Esophagus muscularis mucosa (tissue), 4 donors: Measurements from ENCODE around the gene PGBD5. TPM values are rescaled to one million over a fixed set of nuclear protein-coding genes. Genes with fewer than 3 reads are reported as not detected.

Source experiments
- DNase-seq: peaks from one replicate; pipeline ENCODE4 v3.0.0-alpha.2; 2017; ENCODE audit errors: extremely low spot score
- H3K27ac ChIP-seq, 4 donors: fragments of 200-600 bp; sonication (generic); replicated peaks in 1 of 4; 1 replicate in 3 of 4; 2 replicates in 1 of 4; pipeline ENCODE4 v1.5.1; 2016 to 2019; ENCODE audit warnings: mild to moderate bottlenecking in 1 of 4
- H3K27me3 ChIP-seq, 4 donors: fragments of 200-600 bp; sonication (generic); one replicate each; pipeline versions ENCODE4 v1.5.1 to v1.6.0; 2016 to 2019
- H3K36me3 ChIP-seq, 4 donors: fragments of 200-600 bp; sonication (generic); one replicate each; pipeline ENCODE4 v1.5.1; 2016 to 2019
- H3K4me1 ChIP-seq, 4 donors: fragments of 200-600 bp; sonication (generic); one replicate each; pipeline ENCODE4 v1.5.1; 2016 to 2019
- H3K4me3 ChIP-seq, 4 donors: fragments of 200-600 bp; sonication (generic); 1 replicate in 2 of 4; 2 replicates in 2 of 4; pipeline ENCODE4 v1.5.1; 2016 to 2019; ENCODE audit warnings: mild to moderate bottlenecking in 4 of 4, moderate library complexity in 1 of 4
- H3K9me3 ChIP-seq, 4 donors: fragments of 200-600 bp; sonication (generic); 1 replicate in 3 of 4; 2 replicates in 1 of 4; pipeline ENCODE4 v1.5.1; 2016 to 2019
- CTCF ChIP-seq, 3 experiments: fragments of 200-600 bp in 2 of 3; fragments of 450-650 bp in 1 of 3; sonication (generic) in 2 of 3; IDR thresholded peaks; one replicate each; pipeline ENCODE4 v1.5.1; 2017 to 2019; ENCODE audit warnings: antibody characterized with exemption in 3 of 3, mild to moderate bottlenecking in 2 of 3, moderate library complexity in 1 of 3
- EP300 ChIP-seq: sonication (generic); formaldehyde crosslinking; IDR thresholded peaks from one replicate; pipeline ENCODE4 v1.6.1; 2017; ENCODE audit warnings: antibody characterized with exemption
- POLR2A ChIP-seq: fragments of 450-650 bp; IDR thresholded peaks from one replicate; pipeline ENCODE4 v1.6.1; 2017; ENCODE audit warnings: antibody characterized with exemption, moderate library complexity, mild to moderate bottlenecking, low read depth
- POLR2AphosphoS5 ChIP-seq, 2 donors: sonication (generic); formaldehyde crosslinking; IDR thresholded peaks; one replicate each; pipeline ENCODE4 v1.6.1; 2017; ENCODE audit warnings: antibody characterized with exemption in 2 of 2
- WGBS: methylation state at CpG from one replicate; pipeline ENCODE4 v1.1.5; 2018; 5-methylcytosine and 5-hydroxymethylcytosine counted together
- intact Hi-C: fragments of 100-400 bp; cut with DNase I; formaldehyde crosslinking; loops from one replicate; pipeline ENCODE4 v1.15.1; 2023
- total RNA-seq, 4 donors: library from RNA; depleted of rRNA; stranded (reverse); fragments of >200 nt; gene quantifications; one replicate each; pipeline versions ENCODE4 v1.1.0 to v1.2.1, GENCODE V29; 2016

PGBD5 gene
- total RNA-seq, 4 donors from 2014 or later = 0.19 to 1.2 (median 0.62) TPM

GRCh38 chr1:230377851-230378250 is 48.3 kb downstream of the PGBD5 start:
- WGBS = 76% methylated on average over 2 of the region's 2 CpGs
- H3K4me3 ChIP-seq = no peak overlapping the region
- TF ChIP-seq CTCF (IDR thresholded peaks at IDR 0.05) (no peak), POLR2A (no peak), POLR2AphosphoS5 (IDR thresholded peaks at IDR 0.05) (no peak), EP300 (no peak)
- no peak overlapping the region for H3K27ac ChIP-seq
- no peaks in the 10 kb centered on the region for H3K4me1 ChIP-seq
- intact Hi-C loops = no loop called here
- no peaks in the 10 kb centered on the region for H3K36me3 ChIP-seq
- DNase-seq = no peak
- H3K27me3 ChIP-seq = peaks cover 0 to 6% (median 0%) of the 10 kb centered on the region in 4 donors
- peaks cover 0 to 20% (median 18%) of the 10 kb centered on the region in 4 donors for H3K9me3 ChIP-seq

GRCh38 chr1:230377324-230377723 is 48.8 kb downstream of the PGBD5 start:
- intact Hi-C loops = no loop called here
- H3K27ac ChIP-seq = no peak overlapping the region
- H3K4me3 ChIP-seq = no peak overlapping the region
- WGBS = 90% methylated on average over 8 of the region's 8 CpGs
- no peak for DNase-seq
- H3K36me3 ChIP-seq = no peaks in the 10 kb centered on the region
- peaks cover 0 to 6% (median 0%) of the 10 kb centered on the region in 4 donors for H3K27me3 ChIP-seq
- H3K9me3 ChIP-seq = peaks cover 0 to 20% (median 18%) of the 10 kb centered on the region in 4 donors
- no peak for TF ChIP-seq EP300
- no peak for TF ChIP-seq CTCF (IDR thresholded peaks at IDR 0.05)
- no peak for TF ChIP-seq POLR2A
- TF ChIP-seq POLR2AphosphoS5 (IDR thresholded peaks at IDR 0.05) = no peak
- no peaks in the 10 kb centered on the region for H3K4me1 ChIP-seq

- Histone ChIP-seq H3K36me3 (no peaks in the 10 kb centered on the region), H3K4me1 (no peaks in the 10 kb centered on the region), H3K27me3 (peaks cover 0 to 6% (median 0%) of the 10 kb centered on the region in 4 donors), H3K4me3 (no peak overlapping the region), H3K27ac (no peak overlapping the region), H3K9me3 (peaks cover 0 to 20% (median 18%) of the 10 kb centered on the region in 4 donors)
- no peak for DNase-seq
- WGBS = 83% methylated on average over 2 of the region's 4 CpGs
- intact Hi-C loops = no loop called here
- TF ChIP-seq CTCF (IDR thresholded peaks at IDR 0.05) = no peak
- no peak for TF ChIP-seq EP300
Measured at GRCh38 chr1:230376296-230376695, 49.8 kb downstream of the PGBD5 start.

- H3K9me3 ChIP-seq = peaks cover 0 to 20% (median 18%) of the 10 kb centered on the region in 4 donors
- no peak overlapping the region for H3K27ac ChIP-seq
- peaks cover 0 to 6% (median 0%) of the 10 kb centered on the region in 4 donors for H3K27me3 ChIP-seq
- no peaks in the 10 kb centered on the region for H3K4me1 ChIP-seq
- DNase-seq = no peak
- no peak for TF ChIP-seq CTCF (IDR thresholded peaks at IDR 0.05)
- TF ChIP-seq POLR2A = no peak
- TF ChIP-seq POLR2AphosphoS5 (IDR thresholded peaks at IDR 0.05) = no peak
- no peak for TF ChIP-seq EP300
- H3K4me3 ChIP-seq = no peak overlapping the region
- whole genome bisulfite sequencing = 47% methylated on average over 6 of the region's 6 CpGs
- H3K36me3 ChIP-seq = no peaks in the 10 kb centered on the region
- intact Hi-C loops = no loop called here
Measured at GRCh38 chr1:230375780-230376179, 50.4 kb downstream of the PGBD5 start.

- H3K36me3 ChIP-seq = no peaks in the 10 kb centered on the region
- TF ChIP-seq POLR2A (no peak), EP300 (no peak), POLR2AphosphoS5 (IDR thresholded peaks at IDR 0.05) (no peak), CTCF (IDR thresholded peaks at IDR 0.05) (no peak)
- H3K27me3 ChIP-seq = no peaks in the 10 kb centered on the region
- no peaks in the 10 kb centered on the region for H3K4me1 ChIP-seq
- no peak overlapping the region for H3K4me3 ChIP-seq
- peaks cover 0 to 17% (median 15%) of the 10 kb centered on the region in 4 donors for H3K9me3 ChIP-seq
- no peak for DNase-seq
- intact Hi-C loops = no loop called here
- H3K27ac ChIP-seq = no peak overlapping the region
- 51% methylated on average over 3 of the region's 3 CpGs for WGBS
Measured at GRCh38 chr1:230375147-230375546, 51.0 kb downstream of the PGBD5 start.
